Measurements from ENCODE around the gene SPATC1L. TPM values are rescaled to one million over a fixed set of nuclear protein-coding genes. Genes with fewer than 3 reads are reported as not detected.

The SPATC1L gene
- polyA plus RNA-seq, 1 donor from 2014 or later: 20.6 TPM

DNA sequence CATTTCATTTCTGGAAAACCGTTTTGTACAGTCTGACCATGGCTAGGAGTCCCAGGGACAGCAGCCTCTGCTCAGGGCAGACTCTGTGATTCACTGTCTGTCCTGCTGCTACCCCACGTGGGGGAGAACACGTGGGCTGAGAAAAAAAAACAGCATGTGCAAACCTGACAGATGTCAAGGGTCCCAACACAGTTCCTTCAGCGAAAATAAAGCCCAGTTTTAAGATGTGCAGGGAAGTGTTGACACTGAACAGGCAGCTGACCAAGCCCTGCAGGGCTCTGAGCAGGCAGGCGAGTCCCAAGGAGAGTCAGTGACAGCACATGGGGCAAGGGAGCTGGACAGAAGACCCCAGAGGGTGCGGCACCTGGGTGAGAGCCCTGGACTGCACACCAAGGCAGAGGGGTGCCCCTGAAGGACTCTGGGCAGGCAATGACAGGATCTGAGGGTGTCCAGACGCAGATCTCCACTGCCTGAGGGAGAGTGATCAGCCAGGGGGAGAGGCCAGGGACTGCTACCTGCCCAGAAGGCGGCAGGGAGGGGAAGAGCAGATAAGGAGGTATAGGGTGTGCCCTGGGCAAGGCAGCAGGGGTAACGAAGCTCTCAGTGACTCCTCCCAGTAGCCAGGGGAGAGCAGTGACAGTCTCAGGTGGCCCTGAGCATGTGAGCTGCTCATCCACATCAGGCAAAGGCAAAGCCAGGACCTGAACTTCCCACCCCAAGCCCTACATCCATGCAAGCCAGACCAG is 5.1 kb upstream of the SPATC1L start:
- Histone ChIP-seq H3K36me3 (ENCODE audit: insufficient read depth, low read length) (no peaks in the 10 kb centered on the region), H4K20me1 (ENCODE audit: insufficient read depth) (no peaks in the 10 kb centered on the region), H3K27ac (ENCODE audit: low read length) (no peak overlapping the region), H3K9me2 (ENCODE audit: insufficient read depth, low read length) (no peaks in the 10 kb centered on the region), H3K9ac (ENCODE audit: low read length) (no peak overlapping the region), H3K27me3 (ENCODE audit: insufficient read depth, low read depth, low read length) (no peaks in the 10 kb centered on the region), H3K4me3 (ENCODE audit: low read length) (no peak overlapping the region), H3K79me2 (replicated peaks; ENCODE audit: insufficient read depth, low read length) (no peaks in the 10 kb centered on the region), H3F3A (ENCODE audit: insufficient read depth, low read length, poor library complexity, severe bottlenecking) (no peaks in the 10 kb centered on the region), H3K9me3 (ENCODE audit: low read length) (no peaks in the 10 kb centered on the region), H3K4me2 (ENCODE audit: low read length) (no peak overlapping the region), H2AFZ (ENCODE audit: low read depth, low read length) (no peak overlapping the region)
- TF ChIP-seq POLR2AphosphoS5 (IDR thresholded peaks at IDR 0.05) (no peak), RAD21 (conservative IDR thresholded peaks at IDR 0.05) (no peak), SMC3 (conservative IDR thresholded peaks at IDR 0.05; ENCODE audit: poor library complexity) (no peak), CTCF (IDR thresholded peaks at IDR 0.05; ENCODE audit: poor library complexity, severe bottlenecking) (no peak), EZH2 (IDR thresholded peaks at IDR 0.05; ENCODE audit: borderline replicate concordance, insufficient read depth, low read length, poor library complexity, severe bottlenecking) (no peak), REST (IDR thresholded peaks at IDR 0.05; ENCODE audit: borderline replicate concordance) (no peak), EP300 (conservative IDR thresholded peaks at IDR 0.05; ENCODE audit: poor library complexity, severe bottlenecking) (no peak)

- Histone ChIP-seq H3K9me3 (ENCODE audit: low read length) (no peaks in the 10 kb centered on the region), H3K4me2 (ENCODE audit: low read length) (no peak overlapping the region), H3K9ac (ENCODE audit: low read length) (no peak overlapping the region), H2AFZ (ENCODE audit: low read depth, low read length) (no peak overlapping the region), H3K4me3 (ENCODE audit: low read length) (no peak overlapping the region), H3K79me2 (replicated peaks; ENCODE audit: insufficient read depth, low read length) (no peaks in the 10 kb centered on the region), H3K27me3 (ENCODE audit: insufficient read depth, low read depth, low read length) (no peaks in the 10 kb centered on the region), H3K9me2 (ENCODE audit: insufficient read depth, low read length) (no peaks in the 10 kb centered on the region), H3K27ac (ENCODE audit: low read length) (no peak overlapping the region), H3K36me3 (ENCODE audit: insufficient read depth, low read length) (no peaks in the 10 kb centered on the region), H3F3A (ENCODE audit: insufficient read depth, low read length, poor library complexity, severe bottlenecking) (no peaks in the 10 kb centered on the region), H4K20me1 (ENCODE audit: insufficient read depth) (no peaks in the 10 kb centered on the region)
- TF ChIP-seq EZH2 (IDR thresholded peaks at IDR 0.05; ENCODE audit: borderline replicate concordance, insufficient read depth, low read length, poor library complexity, severe bottlenecking): no peak
- TF ChIP-seq CTCF (IDR thresholded peaks at IDR 0.05; ENCODE audit: poor library complexity, severe bottlenecking): no peak
- TF ChIP-seq EP300 (conservative IDR thresholded peaks at IDR 0.05; ENCODE audit: poor library complexity, severe bottlenecking): no peak
- TF ChIP-seq POLR2AphosphoS5 (IDR thresholded peaks at IDR 0.05): no peak
These were observed 4.3 kb upstream of the SPATC1L start for GRCh38 chr21:46188226-46189212.
